GM18951 (cell line): ENCODE measurements around the gene BLM.
"Not testable (repeated sequence)": the region's sequence is repeated elsewhere in the genome, so short reads cannot be mapped to it uniquely, and the experiment has no call there.

Experiments
- POLR2A ChIP-seq: IDR thresholded peaks from 4 replicates; pipeline ENCODE4 v1.6.1; 2011; ENCODE audit warnings: mild to moderate bottlenecking; ENCODE audit not compliant: insufficient read length, insufficient read depth; ENCODE audit errors: extremely low read depth
- in situ Hi-C: fragments of 300-500 bp; cut with MboI; formaldehyde crosslinking; loops from one replicate; pipeline ENCODE4 v1.12.0; 2022; ENCODE audit warnings: low sequenced_read_pairs, mixed read lengths, inconsistent platforms; ENCODE audit not compliant: unreplicated experiment

Gene BLM

GRCh38 chr15:90705212-90705611 is 11.9 kb upstream of the BLM start:
- no peak for TF ChIP-seq POLR2A
- in situ Hi-C loops: no loop called here

GRCh38 chr15:90706394-90707327 is 10.5 kb upstream of the BLM start:
- TF ChIP-seq POLR2A: no peak
- in situ Hi-C loops: no loop called here

GRCh38 chr15:90707489-90707888 is 9.7 kb upstream of the BLM start:
- in situ Hi-C loops: no loop called here

GRCh38 chr15:90708516-90708915 is 8.6 kb upstream of the BLM start:
- in situ Hi-C loops: no loop called here

More at GRCh38 chr15:90707489-90707888, 9.7 kb upstream of the BLM start:
- no peak for TF ChIP-seq POLR2A

GRCh38 chr15:90709278-90709677 is 7.9 kb upstream of the BLM start:
- in situ Hi-C loops: no loop called here
- TF ChIP-seq POLR2A: no peak

More at GRCh38 chr15:90708516-90708915, 8.6 kb upstream of the BLM start:
- no peak for TF ChIP-seq POLR2A

- no peak for TF ChIP-seq POLR2A
- in situ Hi-C loops: no loop called here
These were observed 6.6 kb upstream of the BLM start for GRCh38 chr15:90710436-90711027.

GRCh38 chr15:90711418-90711824 is 5.7 kb upstream of the BLM start:
- in situ Hi-C loops: no loop called here
- no peak for TF ChIP-seq POLR2A

GRCh38 chr15:90711842-90712241 is 5.3 kb upstream of the BLM start:
- in situ Hi-C loops: no loop called here
- TF ChIP-seq POLR2A: no peak

GRCh38 chr15:90713081-90713480 is 4.1 kb upstream of the BLM start:
- in situ Hi-C loops: no loop called here
- no peak for TF ChIP-seq POLR2A

- no peak for TF ChIP-seq POLR2A
- in situ Hi-C loops: no loop called here
These were observed 700 bp upstream of the BLM start for GRCh38 chr15:90716317-90716975.

GRCh38 chr15:90718232-90718631 is 1.1 kb downstream of the BLM start:
- no peak for TF ChIP-seq POLR2A
- in situ Hi-C loops: no loop called here

- in situ Hi-C loops: no loop called here
- TF ChIP-seq POLR2A: no peak
These were observed 3.0 kb downstream of the BLM start for GRCh38 chr15:90720131-90720530.

GRCh38 chr15:90729261-90729660 is 12.1 kb downstream of the BLM start:
- TF ChIP-seq POLR2A: no peak
- in situ Hi-C loops: no loop called here

GRCh38 chr15:90730290-90730689 is 13.1 kb downstream of the BLM start:
- in situ Hi-C loops: no loop called here

GRCh38 chr15:90735923-90736322 is 18.8 kb downstream of the BLM start:
- TF ChIP-seq POLR2A: no peak
- in situ Hi-C loops: no loop called here

More at GRCh38 chr15:90730290-90730689, 13.1 kb downstream of the BLM start:
- no peak for TF ChIP-seq POLR2A

- in situ Hi-C loops: not testable (repeated sequence)
These were observed 23.4 kb downstream of the BLM start for GRCh38 chr15:90740545-90740944.
